PC-9 (cell line): ENCODE data around the gene DNAJB8.

ENCODE experiments used
- EZH2 ChIP-seq: fragments of 200-600 bp; sonication (generic); IDR thresholded peaks from 2 replicates; pipeline ENCODE4 v1.8.0; 2017; ENCODE audit warnings: antibody characterized with exemption, low read depth
- TF ChIP-seq, protein P1 (sequence below): fragments of 200-600 bp; sonication (generic); conservative IDR thresholded peaks from 2 replicates; pipeline ENCODE4 v1.6.1; 2017; ENCODE audit warnings: mixed run types, antibody characterized with exemption, mild to moderate bottlenecking, moderate library complexity

DNA sequence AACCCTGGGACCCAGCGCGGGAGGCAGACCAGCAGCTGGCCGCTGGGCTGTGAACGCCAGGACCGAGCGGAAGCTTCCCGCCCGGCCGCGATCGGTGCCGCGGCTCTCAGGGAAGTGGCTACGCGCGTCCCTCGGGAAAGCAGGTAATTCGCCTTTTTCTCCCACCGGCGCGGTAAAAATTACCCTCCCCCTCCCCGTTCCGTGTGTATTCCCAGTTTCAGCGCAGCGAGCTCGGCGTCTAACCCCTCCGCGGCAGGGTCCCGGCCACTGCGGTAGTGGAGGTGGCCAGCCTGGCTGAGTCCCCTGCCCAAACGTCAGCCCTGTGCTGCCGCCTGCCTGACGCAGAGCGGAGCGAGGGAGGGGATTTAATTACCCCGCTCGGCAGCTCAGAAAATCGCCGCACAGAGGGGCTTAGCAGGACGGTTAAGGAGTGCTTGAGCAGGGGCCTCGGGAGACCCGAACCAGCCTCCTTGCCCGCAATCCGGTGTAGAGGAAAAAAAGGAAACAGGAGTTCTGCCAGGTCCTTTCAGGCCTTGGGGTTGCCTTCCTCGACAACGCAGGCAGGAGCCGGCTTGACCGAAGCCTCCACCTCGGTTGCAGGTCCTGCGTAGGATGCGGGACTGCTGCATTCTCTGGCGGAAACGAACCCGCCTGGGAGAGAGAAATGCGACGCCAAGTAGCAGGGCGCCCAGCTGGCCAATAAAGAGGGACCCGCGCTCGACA, 23.4 kb upstream of the DNAJB8 start:
- TF ChIP-seq, protein P1, sequence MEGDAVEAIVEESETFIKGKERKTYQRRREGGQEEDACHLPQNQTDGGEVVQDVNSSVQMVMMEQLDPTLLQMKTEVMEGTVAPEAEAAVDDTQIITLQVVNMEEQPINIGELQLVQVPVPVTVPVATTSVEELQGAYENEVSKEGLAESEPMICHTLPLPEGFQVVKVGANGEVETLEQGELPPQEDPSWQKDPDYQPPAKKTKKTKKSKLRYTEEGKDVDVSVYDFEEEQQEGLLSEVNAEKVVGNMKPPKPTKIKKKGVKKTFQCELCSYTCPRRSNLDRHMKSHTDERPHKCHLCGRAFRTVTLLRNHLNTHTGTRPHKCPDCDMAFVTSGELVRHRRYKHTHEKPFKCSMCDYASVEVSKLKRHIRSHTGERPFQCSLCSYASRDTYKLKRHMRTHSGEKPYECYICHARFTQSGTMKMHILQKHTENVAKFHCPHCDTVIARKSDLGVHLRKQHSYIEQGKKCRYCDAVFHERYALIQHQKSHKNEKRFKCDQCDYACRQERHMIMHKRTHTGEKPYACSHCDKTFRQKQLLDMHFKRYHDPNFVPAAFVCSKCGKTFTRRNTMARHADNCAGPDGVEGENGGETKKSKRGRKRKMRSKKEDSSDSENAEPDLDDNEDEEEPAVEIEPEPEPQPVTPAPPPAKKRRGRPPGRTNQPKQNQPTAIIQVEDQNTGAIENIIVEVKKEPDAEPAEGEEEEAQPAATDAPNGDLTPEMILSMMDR, result peak; percentile 55; the same call in 1 of the 2 replicates
- no peak for TF ChIP-seq EZH2
